NCI-H2196 treated with DMSO at 0.1 percent for 48 hours (cell line): Measurements from ENCODE around the gene PBXIP1.
A peak's percentile ranks its signal among the peaks of the same experiment; 100 is the strongest.
"Not testable (repeated sequence)": the region's sequence is repeated elsewhere in the genome, so short reads cannot be mapped to it uniquely, and the experiment has no call there.

ENCODE experiments used
- DNase-seq: peaks from one replicate; lab custom pipeline; 2025; ENCODE audit not compliant: unreplicated experiment; lab: John Stamatoyannopoulos, UW

Gene PBXIP1

DNA sequence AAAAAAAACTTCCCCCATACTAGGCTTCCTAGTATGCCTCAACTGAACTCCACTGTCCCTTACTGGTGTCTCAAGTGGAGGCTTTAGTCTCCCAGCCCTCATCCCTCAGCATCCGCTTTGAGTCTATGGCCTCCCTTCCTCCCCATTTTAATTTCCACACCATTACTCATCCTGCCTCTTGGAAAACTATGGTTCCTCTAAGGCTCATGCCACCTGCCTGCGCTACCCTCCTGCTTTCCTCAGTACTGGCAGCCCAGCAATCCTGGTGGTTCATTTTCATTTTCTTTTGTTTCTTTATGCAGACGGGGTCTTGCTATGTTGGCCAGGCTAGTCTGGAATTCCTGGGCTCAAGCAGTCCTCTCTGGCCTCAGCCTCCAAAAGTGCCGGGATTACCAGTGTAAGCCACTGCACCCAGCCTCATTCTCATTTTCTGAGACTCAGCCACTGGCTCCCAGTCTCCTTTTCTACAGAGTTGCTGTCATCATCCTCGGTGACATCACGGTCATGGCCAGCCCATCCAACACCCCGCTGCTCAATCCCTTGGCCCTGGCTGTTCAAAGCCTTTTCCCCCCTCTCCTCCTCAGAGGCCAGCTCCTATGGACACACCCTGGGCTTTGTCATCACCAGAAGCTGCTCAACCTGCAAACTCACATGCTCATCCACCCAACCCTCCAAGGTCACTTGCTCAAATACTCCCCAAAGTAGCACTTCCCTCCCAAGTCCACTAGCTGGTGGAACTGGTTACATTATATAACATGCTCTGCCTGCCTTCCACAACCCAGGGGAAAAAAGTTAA is 17.1 kb downstream of the PBXIP1 start:
- DNase-seq = no peak

DNA sequence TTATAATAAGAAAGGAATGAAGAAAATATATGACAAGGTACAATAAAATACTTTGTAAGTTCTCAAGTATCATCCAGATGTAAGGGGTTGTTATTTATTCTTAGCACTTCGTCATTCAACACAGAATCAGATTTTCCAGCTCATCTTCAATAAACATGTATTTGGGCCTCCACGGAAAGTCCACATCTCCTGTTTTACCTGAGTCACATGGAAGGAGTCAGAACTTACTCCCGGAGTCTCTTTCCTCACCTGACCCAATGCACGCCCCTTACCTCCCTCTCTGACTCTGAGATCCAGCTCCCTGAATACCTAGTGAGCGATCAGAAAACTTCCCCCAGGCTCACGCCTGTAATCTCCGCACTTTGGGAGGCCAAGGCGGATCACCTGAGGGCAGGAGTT is 17.9 kb downstream of the PBXIP1 start:
- no peak for DNase-seq

DNA sequence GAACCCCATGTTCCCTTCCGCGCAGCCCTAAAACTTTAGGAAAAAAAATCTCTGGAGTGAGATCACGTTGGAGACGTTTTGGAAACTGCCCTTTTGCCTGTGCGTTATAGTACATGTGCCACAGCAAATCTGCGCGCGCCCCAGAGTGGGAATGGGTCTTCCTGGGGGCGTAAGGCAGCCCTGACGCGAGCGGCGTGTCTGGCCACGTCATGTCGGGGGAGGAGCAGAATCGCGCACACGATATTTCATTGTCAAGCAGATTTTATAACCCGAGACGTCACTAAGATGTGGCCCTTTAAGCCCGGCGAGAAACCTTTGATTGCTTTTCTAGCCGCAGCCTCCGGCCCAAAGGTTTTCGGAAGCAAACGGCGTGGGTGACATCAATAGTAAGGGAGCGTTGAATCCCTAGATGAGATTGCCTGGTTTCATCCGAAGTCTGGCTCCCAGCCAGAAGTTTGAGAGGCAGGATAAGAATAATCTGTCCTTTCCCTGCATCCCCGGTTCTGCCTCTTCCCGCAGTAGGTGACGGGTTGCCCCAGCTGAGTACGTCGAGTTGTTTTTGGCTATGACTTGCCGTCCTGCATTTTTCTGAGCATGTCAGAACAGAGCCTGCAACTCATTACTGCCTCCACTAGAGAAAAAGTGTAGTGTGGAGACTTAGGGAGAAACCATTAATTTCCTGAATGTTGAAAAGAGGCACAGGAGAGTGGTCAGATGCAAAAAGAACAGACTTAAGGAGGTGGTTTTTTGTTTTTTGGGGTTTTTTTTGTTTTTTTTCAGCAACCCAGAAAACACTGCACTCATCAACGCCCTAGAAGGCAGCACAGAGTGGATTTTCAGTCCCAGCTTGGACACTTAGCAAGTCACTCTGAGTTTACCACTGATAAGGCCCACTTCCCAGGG is 18.6 kb downstream of the PBXIP1 start:
- DNase-seq = peak; percentile 76

DNA sequence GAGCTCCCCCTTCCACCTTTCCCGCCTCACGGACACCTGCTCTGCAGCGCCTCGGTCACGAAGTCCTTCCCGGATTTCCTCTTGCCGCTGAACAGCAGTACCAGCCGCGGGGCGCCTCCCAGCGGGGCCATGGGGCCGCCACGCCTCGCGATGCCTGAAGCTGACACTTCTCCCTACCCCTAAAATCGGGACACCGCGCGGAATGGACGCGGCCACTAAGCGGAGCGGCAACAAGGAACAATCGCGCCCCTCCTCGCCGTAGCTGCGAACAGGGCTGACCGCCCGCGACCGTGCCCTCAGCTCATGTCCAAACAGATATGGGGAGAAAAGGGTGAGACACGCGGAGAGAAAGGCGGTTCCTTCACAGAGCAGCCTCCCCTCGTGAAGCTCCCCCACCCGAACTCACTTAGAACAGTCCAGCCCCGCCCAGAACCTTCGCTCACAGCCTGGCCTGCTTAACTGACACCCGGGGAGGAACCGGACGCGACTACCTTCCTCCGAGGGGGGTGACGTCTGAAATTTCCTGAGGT is 19.3 kb downstream of the PBXIP1 start, which contains the start of gene PMVK:
Gene PMVK, minus strand, starts transcription at position 165 of the 530 bp plus-strand sequence. Its CDS starts 34 bp downstream, at position 131.
- peak; percentile 97 for DNase-seq

DNA sequence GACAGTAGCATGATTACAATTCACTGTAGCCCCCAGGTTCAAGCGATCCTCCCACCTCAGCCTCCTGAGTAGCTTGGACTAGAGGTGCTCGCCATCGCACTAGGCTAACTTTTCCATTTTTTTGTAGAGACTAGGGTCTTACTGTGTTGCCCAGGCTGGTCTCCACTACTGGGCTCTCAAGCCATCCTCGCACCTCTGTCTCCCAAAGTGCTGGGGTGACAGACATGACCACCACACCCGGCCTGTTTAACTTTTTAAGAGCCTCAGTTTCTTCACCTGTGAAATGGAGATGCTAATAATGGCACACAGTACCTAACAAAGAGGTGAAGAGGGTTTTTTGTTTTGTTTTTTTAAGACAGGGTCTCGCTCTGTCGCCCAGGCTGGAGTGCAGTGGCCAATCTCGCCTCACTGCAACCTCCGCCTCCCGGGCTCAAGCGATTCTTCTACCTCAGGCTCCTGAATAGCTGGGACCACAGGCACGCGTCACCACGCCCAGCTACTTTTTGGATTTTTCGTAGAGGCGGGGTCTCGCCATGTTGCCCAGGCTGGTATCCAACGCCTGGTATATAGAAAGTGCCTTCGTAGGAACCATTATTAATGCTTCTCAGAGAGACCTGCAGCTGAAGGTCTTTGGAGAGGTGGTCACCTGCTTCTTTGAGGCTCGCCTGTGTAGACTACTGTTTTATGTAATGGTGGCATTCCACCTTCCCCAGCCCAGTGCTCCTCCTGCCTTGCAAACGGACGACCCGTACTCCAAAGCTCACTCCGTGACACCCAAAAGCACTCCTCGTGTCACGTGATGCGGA is 19.9 kb downstream of the PBXIP1 start:
- no peak for DNase-seq

DNA sequence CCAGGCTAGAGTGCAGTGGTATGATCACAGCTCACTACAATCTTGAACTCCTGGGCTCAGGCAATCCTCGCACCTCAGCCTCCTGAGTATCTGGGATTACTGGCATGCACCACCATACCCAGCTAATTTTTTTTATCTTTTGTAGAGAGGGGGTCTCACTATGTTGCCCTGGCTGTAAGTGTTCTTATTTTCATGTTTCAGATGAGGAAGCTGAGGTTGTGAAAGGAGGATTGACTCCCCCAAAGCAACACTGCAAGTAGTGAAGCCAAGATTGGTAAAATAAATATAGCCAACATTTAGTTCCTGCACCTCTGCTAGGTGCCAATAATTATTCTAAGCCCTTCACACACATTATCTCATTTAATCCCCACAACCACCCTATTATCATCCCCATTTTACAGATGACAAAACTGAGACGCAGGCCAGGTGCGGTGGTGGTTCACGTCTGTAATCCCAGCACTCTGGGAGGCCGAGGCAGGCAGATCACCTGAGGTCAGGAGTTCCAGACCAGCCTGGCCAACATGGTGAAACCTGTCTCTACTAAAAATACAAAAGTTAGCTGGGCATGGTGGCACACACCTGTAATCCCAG is 21.4 kb downstream of the PBXIP1 start:
- no peak for DNase-seq

DNA sequence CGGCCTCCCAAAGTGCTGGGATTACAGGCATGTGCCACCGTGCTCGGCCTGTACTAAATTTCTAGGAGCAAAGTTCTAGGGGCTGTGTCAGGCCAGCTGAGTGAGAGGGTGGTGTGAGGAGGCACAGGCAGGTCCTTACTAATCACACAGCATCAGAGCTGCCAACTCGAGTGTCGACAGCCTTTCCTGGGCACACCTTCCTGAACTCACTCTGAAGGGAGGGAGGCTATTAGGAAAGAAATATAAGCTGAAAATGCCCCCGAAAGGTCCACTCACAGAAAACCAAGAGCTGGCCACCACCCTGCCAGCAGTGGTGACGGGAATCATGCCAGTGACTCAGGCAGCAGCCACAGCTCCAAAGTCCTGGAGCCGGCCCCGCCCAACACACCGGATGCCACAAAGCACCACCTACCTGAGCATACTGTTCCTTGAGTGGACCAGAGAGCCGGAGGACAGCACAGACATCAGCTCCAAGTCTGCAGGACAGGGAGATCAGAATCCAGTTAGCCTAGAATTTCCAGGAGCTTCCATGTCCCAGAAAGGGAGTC is 23.9 kb downstream of the PBXIP1 start:
- DNase-seq = no peak

DNA sequence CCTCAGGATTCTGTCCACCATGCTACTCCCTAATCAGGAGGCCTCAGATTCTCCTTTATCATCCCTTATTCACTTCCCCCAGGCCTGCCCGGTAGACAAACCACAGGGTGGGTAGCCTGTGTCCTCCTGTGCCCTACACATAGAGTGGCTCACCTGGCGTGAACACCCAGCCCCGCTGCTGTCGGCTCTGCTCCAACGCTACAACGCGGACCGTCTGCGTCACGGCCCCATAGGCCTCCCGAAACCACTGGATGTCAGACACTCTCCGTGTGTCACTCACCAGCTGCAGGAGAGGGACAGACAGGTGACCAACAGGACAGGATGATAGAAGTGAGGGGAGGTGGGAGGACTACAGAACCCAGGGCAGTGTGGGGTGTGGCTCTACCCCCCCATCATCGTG is 29.7 kb downstream of the PBXIP1 start:
- no peak for DNase-seq

DNA sequence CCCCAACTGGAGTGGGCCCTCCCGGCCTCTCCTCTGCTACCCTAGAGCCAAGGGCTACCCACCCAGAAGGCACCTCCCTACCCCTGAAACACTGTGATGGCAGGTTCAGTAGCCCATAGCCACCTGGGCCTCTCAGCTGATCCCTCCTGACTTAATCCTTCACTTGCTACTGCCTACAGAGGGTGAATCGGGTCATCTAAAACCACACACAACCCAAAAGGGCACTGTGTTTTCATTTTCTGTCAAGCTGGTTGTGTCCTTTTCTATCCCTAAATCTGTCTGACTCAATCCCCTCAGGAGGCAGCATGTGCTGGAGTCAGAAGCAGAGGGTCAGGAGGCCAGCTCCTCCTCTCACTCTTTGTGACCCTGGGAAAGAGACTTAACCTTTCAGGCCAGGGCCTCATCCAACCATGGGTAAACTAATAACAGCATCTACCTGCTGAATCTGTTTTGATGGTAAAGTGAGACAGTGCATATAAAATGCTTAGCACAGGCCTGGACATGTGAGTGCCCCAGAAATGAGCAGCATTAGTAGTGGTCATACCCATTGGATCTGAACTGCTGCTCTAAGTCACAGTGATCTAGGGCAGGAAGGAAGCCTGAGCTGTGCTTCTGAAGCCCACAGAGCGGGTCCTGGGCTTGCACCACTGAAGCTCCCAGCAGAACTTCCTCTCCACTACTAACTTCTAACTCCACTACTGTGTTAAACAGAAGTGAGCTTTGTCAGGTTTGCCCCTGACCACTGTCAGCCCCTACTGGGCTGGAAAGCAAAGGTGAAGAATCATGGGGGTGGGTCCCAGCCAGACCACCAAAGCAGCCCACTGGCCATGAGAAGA is 30.3 kb downstream of the PBXIP1 start:
- no peak for DNase-seq

DNA sequence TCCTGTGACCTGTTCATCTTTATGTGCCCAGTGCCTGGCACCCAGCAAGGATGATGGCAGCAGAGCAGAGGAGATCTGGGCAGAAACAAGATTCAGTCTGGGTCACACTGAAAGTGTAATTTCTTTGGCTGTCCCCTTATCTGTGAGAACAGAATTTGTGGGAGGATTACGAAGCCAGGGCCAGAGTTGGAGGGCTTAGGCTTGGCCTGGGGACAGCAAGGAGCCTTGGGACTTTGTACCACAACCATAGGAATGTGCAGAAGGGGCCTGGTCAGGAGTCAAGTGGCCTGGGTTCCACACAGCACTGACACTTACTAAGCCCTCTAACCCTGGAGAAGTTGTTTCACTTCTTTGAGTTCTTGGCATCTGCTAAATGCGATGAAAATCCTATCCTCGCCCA is 32.2 kb downstream of the PBXIP1 start:
- no peak for DNase-seq

DNA sequence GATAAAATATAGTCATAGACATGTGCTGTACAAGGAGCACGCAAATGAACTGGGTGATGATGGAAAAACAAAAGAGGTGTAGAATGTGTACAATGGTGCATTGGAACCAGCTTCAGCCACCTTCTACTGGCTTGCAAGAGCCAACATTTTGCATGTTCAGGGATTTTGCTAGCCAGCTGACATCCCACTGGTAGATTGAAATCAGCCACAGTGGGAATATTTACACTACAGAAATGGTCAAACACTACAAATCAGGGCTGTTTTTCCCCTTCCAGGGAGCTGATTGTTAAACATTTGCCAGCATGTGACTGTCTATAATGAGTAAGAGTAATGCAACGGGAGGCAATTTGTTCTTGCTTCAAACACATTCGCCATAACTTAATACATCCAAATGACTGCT is 42.6 kb downstream of the PBXIP1 start:
- DNase-seq = no peak

DNA sequence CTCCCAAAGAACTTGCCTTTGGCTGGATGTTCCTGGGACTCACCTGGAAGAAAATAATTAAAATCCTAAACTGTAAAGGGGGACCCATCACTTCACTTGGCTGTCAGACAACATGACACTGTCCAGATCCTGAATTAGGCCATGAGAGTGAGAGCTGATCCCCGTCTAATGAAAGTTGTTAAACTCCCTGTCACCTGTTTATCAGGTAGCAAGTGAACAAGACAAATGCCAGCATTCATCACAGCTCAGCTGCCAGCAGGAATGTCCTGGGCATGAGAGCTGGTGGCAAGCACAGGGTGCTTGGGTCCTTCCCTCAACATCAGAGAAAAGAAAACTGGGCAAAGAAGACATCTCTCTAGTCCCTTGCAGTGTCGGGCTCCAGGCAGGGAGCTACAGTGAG is 43.1 kb downstream of the PBXIP1 start:
- no peak for DNase-seq

DNA sequence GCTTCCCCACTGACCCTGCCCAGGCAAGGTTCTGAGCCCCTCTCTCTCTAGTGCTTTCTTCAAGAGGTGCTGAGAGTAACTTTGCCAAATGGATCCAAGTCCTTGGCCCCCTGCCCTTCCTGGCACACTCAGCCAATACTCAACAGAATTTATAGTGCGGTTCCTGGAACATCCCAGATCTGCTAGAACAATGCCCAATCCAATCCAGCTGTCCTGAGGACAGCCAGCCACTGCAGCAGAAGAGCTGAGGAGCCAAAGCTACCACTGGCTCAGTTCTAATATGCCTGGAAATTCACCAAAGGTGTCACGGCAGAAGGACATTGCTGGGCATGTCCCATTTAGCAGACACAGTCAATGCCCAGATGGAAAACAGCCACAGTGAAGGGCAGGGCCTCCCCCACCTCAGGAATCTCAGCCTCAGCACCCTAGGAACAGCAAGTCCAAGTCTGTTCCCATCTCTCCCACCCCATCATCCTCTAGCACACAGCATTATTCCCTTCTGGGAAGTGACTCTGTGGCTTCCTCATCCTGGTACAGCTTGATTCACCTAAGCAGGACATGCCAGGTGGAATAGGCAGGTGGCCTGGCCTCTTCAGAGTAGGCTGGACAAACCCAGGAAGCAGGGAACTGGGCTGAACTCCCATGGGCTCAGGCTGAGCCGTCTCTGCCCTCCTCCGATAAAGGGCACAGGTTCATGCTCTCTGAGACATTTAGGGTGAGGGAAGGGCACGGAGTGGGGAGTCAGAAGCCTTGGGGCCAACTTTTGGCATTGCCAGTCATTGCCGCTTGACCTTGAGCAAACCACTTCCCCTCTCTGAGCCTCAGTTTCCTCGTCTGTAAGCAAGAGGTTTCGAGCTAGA is 44.0 kb downstream of the PBXIP1 start:
- DNase-seq = no peak

DNA sequence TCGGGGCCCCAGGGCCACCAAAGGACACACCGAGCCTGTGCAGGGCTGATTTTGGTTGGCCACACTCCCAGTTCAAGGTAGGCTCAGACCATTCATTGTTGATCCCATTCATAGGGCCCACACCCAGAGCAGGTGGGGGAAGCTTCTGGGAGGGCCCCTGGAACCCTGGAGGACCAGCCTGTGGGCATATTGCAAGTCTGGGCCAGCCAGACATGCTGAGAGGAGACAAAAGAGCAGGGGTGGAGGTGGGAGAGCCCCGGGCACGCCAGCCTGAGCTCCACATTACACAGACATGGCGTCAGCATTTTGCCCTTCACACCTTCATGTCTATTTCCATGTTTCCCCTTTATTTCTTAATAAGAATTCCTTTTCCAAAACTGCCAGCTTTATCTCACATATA is 45.0 kb downstream of the PBXIP1 start:
- no peak for DNase-seq

DNA sequence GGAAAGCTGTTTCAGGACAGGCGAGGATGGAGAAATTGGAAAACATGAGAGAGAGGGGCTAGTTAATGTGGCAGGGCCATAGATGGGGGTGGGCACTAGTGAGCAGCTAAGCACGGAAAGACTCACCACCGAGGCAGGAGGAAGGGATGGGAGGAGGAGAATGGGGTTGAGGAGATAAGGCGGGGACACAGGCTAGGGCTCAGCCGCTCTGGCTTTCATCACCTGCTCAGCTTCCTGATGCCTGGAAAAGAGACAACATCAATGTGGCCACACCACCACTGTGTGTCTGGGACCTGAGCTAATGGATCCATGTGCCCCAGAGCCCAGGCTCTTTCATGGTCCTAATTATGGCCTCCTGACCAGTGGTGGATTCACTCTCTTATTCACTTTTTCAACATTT is 47.0 kb downstream of the PBXIP1 start:
- no peak for DNase-seq

DNA sequence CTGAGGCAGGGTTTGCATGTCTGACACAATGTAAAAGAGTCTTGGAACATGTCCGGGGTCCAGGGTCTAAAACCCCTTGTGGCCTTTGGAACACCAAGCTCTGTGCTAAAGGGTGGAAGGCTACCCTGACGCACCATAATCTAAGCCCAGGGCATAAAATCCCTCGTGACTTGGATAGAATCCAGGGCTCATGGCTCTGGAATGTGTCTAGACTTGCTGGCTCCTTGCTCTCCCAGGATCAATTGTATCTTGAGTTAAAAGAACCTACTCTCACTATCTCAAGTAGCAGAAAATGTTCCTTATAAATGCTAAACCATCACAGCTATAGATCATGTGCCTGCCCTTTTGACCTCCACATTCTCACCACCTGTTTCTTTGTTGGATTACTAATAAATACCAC is 47.8 kb downstream of the PBXIP1 start:
- not testable (repeated sequence) for DNase-seq

DNA sequence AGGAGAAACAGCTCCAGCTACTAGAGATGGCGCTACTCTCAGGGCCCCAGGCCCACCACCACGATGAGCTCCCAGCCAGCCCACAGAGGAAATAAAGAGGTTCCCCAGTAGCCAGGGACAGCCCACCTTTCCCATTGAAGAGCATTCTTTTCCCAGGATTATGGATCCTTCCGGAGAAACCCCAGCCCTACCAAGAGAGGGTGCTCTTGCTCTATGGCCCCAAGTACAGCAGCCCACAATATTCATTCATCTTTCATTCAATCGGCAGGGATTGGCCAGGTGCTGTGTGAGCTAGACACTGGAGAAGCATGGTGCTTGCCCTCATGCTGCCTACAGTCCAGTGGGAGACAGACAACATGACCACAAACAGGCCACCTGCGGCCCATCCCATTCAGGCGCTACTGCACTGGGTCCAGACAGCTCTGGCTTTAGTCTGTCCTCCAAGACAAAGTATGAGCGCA is 49.2 kb downstream of the PBXIP1 start:
- no peak for DNase-seq

DNA sequence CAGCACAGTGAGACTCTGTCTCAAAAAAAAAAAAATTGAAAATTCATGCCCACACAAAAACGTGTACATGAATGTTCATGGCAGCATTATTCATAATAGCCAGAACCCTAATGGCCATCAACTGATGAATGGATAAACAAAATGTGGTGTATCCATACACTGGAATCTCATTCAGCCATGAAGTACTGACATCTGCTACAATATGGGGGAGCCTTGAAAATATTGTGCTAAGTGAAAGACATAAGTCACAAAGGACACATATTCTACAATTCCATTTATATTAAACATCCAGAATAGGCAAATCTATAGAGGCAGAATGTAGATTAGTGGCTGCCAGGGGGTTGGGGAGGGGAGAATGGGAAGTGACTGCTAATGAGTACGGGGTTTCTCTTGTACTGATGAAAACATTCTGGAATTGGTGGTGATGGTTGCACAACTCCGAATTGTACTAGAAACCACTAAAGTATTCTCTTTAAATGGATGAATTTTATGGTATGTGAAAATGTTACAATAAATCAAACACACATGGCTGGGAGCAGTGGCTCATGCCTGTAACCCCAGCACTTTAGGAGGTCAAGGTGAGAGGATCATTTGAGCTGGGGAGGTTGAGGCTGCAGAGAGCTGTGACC is 52.8 kb downstream of the PBXIP1 start:
- no peak for DNase-seq
